ENCODE measurements around the gene ABCG8. TPM values are rescaled to one million over a fixed set of nuclear protein-coding genes. Genes with fewer than 3 reads are reported as not detected.

The ABCG8 gene
- total RNA-seq, 4 donors from 2014 or later = not detected

- no peak overlapping the region for H3K4me3 ChIP-seq
- intact Hi-C loops (cut with DNase I) = no loop called here
- no peak for DNase-seq
- WGBS, 2 donors = 15 to 50% methylated on average over 1 of the region's 1 CpG
- H3K36me3 ChIP-seq = no peaks in the 10 kb centered on the region
- H3K27ac ChIP-seq = no peak overlapping the region
- peaks cover 0 to 32% (median 0%) of the 10 kb centered on the region in 4 donors for H3K27me3 ChIP-seq
- H3K4me1 ChIP-seq = no peaks in the 10 kb centered on the region
- TF ChIP-seq CTCF (IDR thresholded peaks at IDR 0.05) = no peak
- TF ChIP-seq POLR2A (IDR thresholded peaks at IDR 0.05) = no peak
- no peaks in the 10 kb centered on the region for H3K9me3 ChIP-seq
Measured at GRCh38 chr2:43848214-43848613, 9.4 kb downstream of the ABCG8 start.

- H3K4me3 ChIP-seq = no peak overlapping the region
- no peak for DNase-seq
- TF ChIP-seq CTCF (IDR thresholded peaks at IDR 0.05) (no peak), POLR2A (IDR thresholded peaks at IDR 0.05) (no peak)
- H3K4me1 ChIP-seq = no peaks in the 10 kb centered on the region
- H3K9me3 ChIP-seq = no peaks in the 10 kb centered on the region
- WGBS, 2 donors = 56 to 69% methylated on average over 2 to 6 of the region's 20 CpGs
- no peaks in the 10 kb centered on the region for H3K36me3 ChIP-seq
- H3K27ac ChIP-seq = no peak overlapping the region
- intact Hi-C loops (cut with DNase I) = no loop called here
- H3K27me3 ChIP-seq = peaks cover 0 to 63% (median 0%) of the 10 kb centered on the region in 4 donors
Measured at GRCh38 chr2:43851011-43851980, 12.5 kb downstream of the ABCG8 start.

DNA sequence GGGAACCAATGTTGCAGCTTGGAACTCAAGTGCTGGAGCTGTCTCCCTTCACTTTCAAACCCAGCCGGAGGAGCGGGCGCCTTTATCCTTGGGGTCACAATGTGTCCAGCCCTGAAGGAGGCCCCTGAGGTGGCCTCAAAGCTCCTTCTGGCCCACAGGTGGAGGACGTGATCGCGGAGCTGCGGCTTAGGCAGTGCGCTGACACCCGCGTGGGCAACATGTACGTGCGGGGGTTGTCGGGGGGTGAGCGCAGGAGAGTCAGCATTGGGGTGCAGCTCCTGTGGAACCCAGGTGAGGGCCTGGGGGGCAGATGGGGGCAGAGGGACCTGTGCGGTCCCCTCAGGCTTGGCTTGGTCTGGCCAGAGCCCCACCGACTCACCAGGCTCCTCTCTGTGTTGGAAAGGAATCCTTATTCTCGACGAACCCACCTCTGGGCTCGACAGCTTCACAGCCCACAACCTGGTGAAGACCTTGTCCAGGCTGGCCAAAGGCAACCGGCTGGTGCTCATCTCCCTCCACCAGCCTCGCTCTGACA, 13.5 kb downstream of the ABCG8 start:
- Histone ChIP-seq H3K4me3 (no peak overlapping the region), H3K27ac (no peak overlapping the region), H3K4me1 (no peaks in the 10 kb centered on the region), H3K36me3 (no peaks in the 10 kb centered on the region), H3K27me3 (peaks cover 0 to 71% (median 0%) of the 10 kb centered on the region in 4 donors), H3K9me3 (no peaks in the 10 kb centered on the region)
- intact Hi-C loops (cut with DNase I) = no loop called here
- DNase-seq = no peak
- TF ChIP-seq CTCF (IDR thresholded peaks at IDR 0.05) (no peak), POLR2A (IDR thresholded peaks at IDR 0.05) (no peak)
- WGBS, 2 donors = 79 to 96% methylated on average over 6 to 14 of the region's 21 CpGs

DNA sequence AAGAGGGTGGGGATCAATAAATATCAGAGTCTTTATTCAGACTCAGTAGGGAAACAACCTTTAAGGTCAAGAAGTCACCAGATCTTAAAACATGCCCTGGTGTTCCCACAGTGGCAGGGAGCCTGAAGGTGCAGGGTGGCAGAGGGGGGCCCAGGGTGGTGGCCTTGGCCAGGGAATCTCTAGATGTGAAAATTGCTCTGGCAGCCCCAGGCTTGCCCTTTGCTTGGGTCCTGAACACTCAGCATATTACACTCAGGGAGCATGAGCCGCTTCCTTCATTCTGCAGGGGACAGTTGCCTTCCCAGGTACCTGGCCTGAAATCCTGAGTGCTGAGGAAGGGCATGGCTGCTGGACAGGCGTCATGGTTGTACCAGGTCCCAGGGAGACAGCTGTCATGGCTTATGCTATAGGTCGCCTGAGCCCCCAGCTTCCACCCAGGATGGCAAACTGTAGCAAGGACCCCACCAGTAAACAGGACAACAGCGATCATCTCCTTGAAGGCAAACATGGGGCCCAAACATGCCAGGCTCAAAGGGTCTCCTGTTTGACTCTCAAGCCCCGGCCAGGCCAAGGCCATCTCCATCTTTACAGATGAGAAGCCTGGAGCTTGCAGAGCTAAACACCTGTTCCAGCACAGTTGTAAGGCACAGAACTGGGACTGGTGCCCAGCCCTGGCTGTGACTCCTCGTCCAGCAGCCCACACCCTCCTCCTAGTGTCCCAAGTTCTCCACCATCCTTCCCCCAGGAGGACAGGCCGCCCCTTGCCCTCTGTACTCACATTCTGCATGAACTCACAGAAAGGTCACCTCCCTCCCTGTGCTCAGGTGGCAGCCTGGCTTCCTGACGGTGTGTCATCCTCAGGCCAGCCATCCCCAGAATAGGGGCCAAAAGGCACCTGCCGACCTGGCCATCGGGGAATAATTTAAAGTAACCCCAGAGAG, 14.6 kb downstream of the ABCG8 start:
- TF ChIP-seq POLR2A (IDR thresholded peaks at IDR 0.05) = no peak
- no peak for TF ChIP-seq CTCF (IDR thresholded peaks at IDR 0.05)
- WGBS, 2 donors = 68% methylated on average over 6 of the region's 10 CpGs; no CpG with 5 or more reads in 1 of the 2 donors
- DNase-seq = no peak

More for the DNA sequence above, 14.6 kb downstream of the ABCG8 start:
- Histone ChIP-seq H3K27ac (no peak overlapping the region), H3K4me1 (no peaks in the 10 kb centered on the region), H3K4me3 (no peak overlapping the region), H3K36me3 (no peaks in the 10 kb centered on the region), H3K27me3 (peaks cover 0 to 76% (median 0%) of the 10 kb centered on the region in 4 donors), H3K9me3 (no peaks in the 10 kb centered on the region)
- intact Hi-C loops (cut with DNase I) = no loop called here
